H54 (cell line): Measurements from ENCODE around the gene WNT4.

Experiments
- DNase-seq: peaks from one replicate; pipeline ENCODE4 v3.0.0; 2011; ENCODE audit warnings: low spot score, mixed read lengths; ENCODE audit not compliant: insufficient read length
- FAIRE-seq: peaks from 3 replicates; lab custom pipeline; 2011; peaks lifted over from hg19 to GRCh38; lab: Jason Lieb, UNC
- POLR2A ChIP-seq: IDR thresholded peaks from 2 replicates; pipeline ENCODE4 v1.6.1; 2011; ENCODE audit warnings: low read depth, mild to moderate bottlenecking, low read length

The WNT4 gene

GRCh38 chr1:22077728-22078127 is 65.2 kb downstream of the WNT4 start:
- DNase-seq (no peak), FAIRE-seq (no peak)
- no peak for TF ChIP-seq POLR2A

GRCh38 chr1:22076346-22076745 is 66.6 kb downstream of the WNT4 start:
- FAIRE-seq (no peak), DNase-seq (no peak)
- no peak for TF ChIP-seq POLR2A

GRCh38 chr1:22075718-22076117 is 67.2 kb downstream of the WNT4 start:
- FAIRE-seq: no peak
- TF ChIP-seq POLR2A: no peak
- no peak for DNase-seq

- FAIRE-seq: no peak
- no peak for DNase-seq
- no peak for TF ChIP-seq POLR2A
These were observed 68.1 kb downstream of the WNT4 start for GRCh38 chr1:22074803-22075202.

GRCh38 chr1:22071511-22071910 is 71.4 kb downstream of the WNT4 start:
- no peak for TF ChIP-seq POLR2A
- no peak for DNase-seq
- no peak for FAIRE-seq
